Duodenal mucosa (tissue), 2 donors: ENCODE measurements around the gene MYO15B.
"Not testable (repeated sequence)": the region's sequence is repeated elsewhere in the genome, so short reads cannot be mapped to it uniquely, and the experiment has no call there.

Source experiments
- H3K27ac ChIP-seq: one replicate; pipeline ENCODE4 v1.7.0; 2013; ENCODE audit warnings: low read depth, low read length
- H3K27me3 ChIP-seq, 2 donors: one replicate each; pipeline ENCODE4 v1.7.0; 2013; ENCODE audit warnings: low read length in 2 of 2, control low read depth in 1 of 2; ENCODE audit not compliant: insufficient read depth in 2 of 2, control insufficient read depth in 1 of 2
- H3K36me3 ChIP-seq, 2 donors: one replicate each; pipeline ENCODE4 v1.7.0; 2013; ENCODE audit warnings: low read length in 2 of 2, control low read depth in 1 of 2; ENCODE audit not compliant: insufficient read depth in 2 of 2, control insufficient read depth in 1 of 2
- H3K4me1 ChIP-seq, 2 donors: one replicate each; pipeline ENCODE4 v1.7.0; 2013; ENCODE audit warnings: low read length in 2 of 2, control low read depth in 1 of 2; ENCODE audit not compliant: insufficient read depth in 2 of 2, control insufficient read depth in 1 of 2
- H3K4me3 ChIP-seq, 2 donors: one replicate each; pipeline ENCODE4 v1.7.0; 2013; ENCODE audit warnings: low read length in 2 of 2, low read depth in 1 of 2
- H3K9ac ChIP-seq, 2 donors: one replicate each; pipeline ENCODE4 v1.7.0; 2013; ENCODE audit warnings: low read length in 2 of 2, low read depth in 1 of 2
- H3K9me3 ChIP-seq, 2 donors: one replicate each; pipeline ENCODE4 v1.7.0; 2013; ENCODE audit warnings: low read length in 2 of 2, control low read depth in 1 of 2; ENCODE audit not compliant: control insufficient read depth in 1 of 2

Gene MYO15B

DNA sequence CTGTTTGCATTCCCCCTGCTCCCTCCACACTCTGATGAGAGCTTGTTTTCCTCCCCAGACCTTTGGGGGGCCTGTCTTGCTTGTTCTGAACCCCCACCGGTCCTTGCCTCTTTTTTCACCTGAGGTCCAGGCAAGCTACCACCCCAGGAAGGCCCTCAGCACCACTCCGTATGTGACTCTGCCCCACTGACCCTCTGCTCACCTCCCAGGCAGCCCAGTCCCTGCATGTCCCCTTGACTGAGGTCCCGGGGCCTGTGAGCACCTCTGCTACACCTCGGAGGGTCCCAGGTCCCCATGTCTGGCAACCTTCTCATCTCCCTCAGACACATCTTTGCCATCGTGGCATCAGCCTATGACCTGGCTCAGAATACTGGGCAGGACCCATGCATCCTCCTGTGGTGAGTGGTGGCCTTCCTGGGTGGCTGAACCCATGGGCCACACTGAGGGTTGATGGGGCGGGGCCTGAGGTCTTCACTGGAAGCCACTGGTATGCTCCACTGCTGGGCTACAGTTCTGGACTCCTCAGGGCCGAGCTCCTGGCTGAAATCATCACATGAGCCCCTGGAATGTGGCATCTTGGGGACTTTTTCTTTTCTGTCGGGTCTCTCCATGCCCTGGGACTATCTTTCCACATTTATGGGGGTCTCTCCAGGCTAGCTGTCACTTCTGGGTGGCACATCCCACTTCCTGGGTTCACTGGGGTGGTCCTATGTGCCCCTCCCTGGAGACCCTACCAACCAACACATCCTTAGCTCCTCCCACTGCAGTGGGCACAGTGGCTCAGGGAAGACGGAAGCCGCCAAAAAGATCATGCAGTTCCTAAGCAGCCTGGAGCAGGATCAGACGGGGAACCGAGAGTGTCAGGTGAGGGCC, 3.5 kb downstream of the MYO15B start:
- no peak overlapping the region for H3K27ac ChIP-seq

DNA sequence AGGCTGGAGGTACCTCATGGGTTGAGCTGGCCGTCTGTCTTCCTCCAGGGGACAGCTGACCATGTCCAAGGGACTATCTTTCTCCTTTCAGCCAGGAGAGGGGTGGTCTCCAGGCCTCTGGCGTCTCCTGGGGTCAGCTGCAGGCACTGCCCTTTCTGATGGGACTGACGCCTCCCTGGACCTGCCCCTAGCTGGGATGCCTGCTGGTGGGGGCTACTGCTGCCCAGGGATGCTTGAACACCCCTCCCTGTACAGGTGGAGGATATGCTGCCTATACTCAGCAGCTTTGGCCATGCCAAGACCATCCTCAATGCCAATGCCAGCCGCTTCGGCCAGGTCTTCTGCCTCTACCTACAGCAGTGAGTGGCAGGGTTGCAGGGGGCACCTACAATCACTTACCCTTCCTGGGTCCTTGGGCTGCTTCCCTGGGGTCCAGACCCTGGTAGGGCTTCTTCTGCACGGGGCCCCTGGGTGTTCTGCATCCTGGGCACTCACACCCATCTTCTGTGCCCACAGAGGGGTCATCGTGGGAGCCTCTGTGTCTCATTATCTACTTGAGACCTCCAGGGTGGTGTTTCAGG, 4.2 kb downstream of the MYO15B start:
- Histone ChIP-seq H3K4me1 (peaks cover 3 to 4% of the 10 kb centered on the region in 2 donors), H3K36me3 (no peaks in the 10 kb centered on the region), H3K9ac (no peak overlapping the region), H3K9me3 (no peaks in the 10 kb centered on the region), H3K4me3 (no peak overlapping the region), H3K27ac (no peak overlapping the region), H3K27me3 (no peaks in the 10 kb centered on the region)

More for the DNA sequence above, 3.5 kb downstream of the MYO15B start:
- Histone ChIP-seq H3K9me3 (no peaks in the 10 kb centered on the region), H3K4me1 (peaks cover 3 to 4% of the 10 kb centered on the region in 2 donors), H3K4me3 (no peak overlapping the region), H3K36me3 (no peaks in the 10 kb centered on the region), H3K27me3 (no peaks in the 10 kb centered on the region), H3K9ac (no peak overlapping the region)

DNA sequence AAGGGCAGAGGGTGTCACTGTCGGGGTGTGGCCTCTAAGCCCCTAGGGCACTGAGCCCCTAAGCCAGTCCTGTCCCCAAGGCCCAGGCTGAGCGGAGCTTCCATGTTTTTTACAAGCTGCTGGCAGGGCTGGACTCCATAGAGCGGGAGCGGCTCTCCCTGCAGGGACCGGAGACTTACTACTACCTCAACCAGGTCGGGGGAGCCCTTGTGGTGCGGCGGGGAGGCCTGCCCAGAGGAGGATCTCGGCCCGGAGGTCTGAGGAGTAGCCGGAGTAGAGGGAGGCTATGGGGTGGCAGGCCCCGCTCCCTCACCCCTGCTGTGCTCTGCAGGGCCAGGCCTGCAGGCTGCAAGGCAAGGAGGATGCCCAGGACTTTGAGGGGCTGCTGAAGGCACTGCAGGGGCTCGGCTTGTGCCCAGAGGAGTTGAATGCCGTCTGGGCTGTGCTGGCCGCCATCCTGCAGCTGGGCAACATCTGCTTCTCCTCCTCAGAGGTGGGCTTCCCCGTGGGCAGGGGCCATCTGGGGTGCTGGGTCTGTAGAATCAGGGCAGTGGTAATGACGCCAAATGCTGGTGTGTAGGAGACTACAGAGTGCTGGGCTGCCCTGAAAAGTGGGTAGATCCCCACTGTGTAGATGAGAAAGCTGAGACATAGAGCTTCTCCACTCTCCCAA, 4.9 kb downstream of the MYO15B start:
- Histone ChIP-seq H3K9ac (no peak overlapping the region), H3K27ac (no peak overlapping the region), H3K36me3 (no peaks in the 10 kb centered on the region), H3K4me3 (no peak overlapping the region), H3K9me3 (no peaks in the 10 kb centered on the region), H3K27me3 (no peaks in the 10 kb centered on the region), H3K4me1 (peaks cover 1 to 3% of the 10 kb centered on the region in 2 donors)

DNA sequence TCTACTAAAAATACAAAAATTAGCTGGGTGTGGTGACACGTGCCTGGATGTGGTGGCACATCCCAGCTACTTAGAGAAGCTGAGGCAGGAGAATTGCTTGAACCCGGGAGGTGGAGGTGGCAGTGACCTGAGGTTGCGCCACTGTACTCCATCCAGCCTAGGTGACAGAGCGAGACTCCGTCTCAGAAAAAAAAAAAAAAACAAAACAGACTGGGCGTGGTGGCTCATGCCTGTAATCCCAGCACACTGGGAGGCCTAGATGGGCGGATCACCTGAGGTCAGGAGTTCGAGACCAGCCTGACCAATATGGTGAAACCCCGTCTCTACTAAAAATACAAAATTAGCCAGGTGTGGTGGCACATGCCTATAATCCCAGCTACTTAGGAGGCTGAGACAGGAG, 5.8 kb downstream of the MYO15B start:
- not testable (repeated sequence) for H3K27ac ChIP-seq, H3K9me3 ChIP-seq, H3K27me3 ChIP-seq, H3K4me3 ChIP-seq, H3K9ac ChIP-seq, H3K4me1 ChIP-seq, H3K36me3 ChIP-seq

DNA sequence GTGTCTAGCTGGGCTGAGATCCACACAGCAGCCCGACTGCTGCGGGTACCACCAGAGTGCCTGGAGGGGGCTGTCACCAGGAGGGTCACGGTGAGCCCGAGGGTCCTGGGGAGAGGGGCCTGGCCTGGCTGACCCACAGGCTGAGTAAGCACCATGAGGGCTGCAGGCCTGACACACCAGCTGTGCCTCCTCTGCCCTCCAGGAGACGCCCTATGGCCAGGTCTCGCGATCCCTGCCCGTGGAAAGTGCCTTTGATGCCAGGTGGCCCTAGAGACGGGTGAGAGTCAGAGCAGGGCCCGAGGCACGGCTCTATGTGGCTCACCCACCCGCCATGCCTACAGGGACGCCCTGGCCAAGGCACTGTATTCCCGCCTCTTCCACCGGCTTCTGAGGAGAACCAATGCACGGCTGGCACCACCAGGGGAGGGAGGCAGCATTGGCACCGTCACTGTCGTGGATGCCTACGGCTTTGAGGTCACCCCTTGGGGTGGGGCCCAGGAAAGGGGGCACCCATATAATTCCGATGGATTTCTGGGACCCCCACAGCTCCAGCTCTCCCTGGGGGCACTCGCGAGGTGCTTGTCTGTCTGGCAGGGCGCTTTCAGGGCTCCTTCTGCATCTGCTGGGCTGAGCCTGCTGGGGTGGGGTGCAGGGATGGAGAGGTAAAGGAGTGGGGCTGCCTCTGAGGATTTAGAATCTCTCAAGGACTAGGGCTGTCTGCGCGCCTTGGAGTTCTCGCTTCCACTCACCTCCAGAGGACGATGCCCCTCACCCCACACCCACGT, 7.1 kb downstream of the MYO15B start:
- Histone ChIP-seq H3K36me3 (no peaks in the 10 kb centered on the region), H3K27ac (no peak overlapping the region), H3K4me3 (no peak overlapping the region), H3K27me3 (no peaks in the 10 kb centered on the region), H3K4me1 (no peaks in the 10 kb centered on the region), H3K9me3 (no peaks in the 10 kb centered on the region), H3K9ac (no peak overlapping the region)

DNA sequence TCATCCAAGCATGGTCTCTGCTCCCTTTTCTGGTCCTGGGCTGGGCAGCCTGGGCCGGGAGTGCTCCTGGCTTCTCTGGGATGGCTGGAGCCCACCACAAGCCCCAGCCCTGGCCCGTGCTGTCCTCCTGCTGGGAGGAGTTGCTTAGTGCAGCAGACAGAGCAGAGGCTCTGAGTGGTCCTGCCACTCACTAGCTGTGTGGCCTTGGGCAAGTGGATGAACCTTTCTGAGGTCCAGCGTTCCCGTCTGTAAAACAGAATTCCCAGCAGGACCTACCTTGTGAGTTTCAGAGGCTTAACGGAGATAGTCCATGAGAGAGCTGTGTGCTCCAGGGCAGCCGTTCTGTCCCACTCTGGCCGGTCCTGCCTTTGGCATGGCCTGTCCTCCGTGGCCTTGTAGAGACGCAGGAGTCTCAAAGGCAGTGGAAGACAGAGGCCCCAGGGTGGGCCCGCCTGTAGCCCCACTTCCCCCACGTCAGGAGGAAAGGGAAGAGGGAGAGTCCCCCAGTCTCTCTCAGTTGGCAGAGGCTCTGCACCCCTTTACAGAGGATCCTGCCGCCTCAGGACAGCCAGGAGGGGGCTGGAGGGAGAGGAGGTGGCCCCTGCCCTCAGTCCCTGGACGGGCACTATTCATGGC, 7.8 kb downstream of the MYO15B start:
- Histone ChIP-seq H3K27ac (no peak overlapping the region), H3K36me3 (no peaks in the 10 kb centered on the region), H3K27me3 (no peaks in the 10 kb centered on the region), H3K4me3 (no peak overlapping the region), H3K9ac (no peak overlapping the region), H3K4me1 (no peaks in the 10 kb centered on the region), H3K9me3 (no peaks in the 10 kb centered on the region)

DNA sequence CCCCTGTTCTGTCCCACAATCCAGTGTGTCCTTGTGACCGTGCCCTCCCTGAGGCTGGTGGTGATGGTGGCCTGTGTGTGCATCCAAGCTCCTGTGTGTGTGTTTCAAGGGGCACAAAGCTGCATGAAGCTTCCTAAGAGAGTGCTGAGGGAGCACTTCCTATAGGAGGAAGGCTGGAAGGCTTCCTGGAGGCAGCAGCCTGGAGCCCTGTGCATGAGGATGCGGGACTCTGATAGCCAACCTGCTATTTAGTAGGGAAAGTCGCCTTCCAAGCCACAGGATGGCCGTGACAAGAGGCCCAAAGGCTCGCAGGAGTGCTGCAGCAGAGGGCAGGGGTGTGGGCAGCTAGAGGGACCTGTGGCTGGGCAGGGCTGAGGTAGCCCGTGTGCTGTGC, 8.3 kb downstream of the MYO15B start:
- Histone ChIP-seq H3K27me3 (no peaks in the 10 kb centered on the region), H3K9me3 (no peaks in the 10 kb centered on the region), H3K4me1 (no peaks in the 10 kb centered on the region), H3K9ac (no peak overlapping the region), H3K4me3 (no peak overlapping the region), H3K27ac (no peak overlapping the region), H3K36me3 (no peaks in the 10 kb centered on the region)

DNA sequence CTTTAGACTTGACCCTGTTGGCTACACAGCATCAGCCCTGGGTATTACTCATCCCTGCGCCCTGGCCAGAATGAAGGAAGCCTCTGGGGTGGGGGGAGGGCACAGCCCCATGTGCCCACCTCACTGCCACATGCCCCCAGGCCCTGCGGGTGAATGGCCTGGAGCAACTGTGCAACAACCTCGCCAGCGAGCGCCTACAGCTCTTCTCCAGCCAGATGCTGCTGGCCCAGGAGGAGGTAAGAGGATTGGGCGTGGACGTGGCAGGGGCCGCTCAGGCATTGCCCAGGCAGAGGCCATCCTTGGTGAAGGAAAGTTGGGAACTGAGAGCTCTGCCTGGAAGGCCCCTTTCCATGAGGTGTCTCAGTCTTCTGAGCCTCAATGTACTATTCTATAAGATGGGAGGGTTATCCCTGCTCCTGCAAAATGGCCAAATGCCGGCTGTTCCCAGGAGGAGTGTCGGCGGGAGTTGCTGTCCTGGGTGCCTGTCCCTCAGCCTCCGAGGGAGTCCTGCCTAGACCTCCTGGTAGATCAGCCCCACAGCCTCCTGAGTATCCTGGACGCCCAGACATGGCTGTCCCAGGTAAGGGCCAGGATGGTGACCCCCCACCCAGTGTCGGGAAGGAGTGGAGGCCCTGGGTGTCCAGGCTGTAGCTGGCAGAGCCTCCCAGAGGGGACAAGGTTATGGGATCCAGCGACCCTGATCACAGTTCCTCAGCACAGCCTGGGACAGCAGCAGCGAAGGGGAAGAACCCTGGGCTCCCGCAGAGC, 8.9 kb downstream of the MYO15B start:
- Histone ChIP-seq H3K9me3 (no peaks in the 10 kb centered on the region), H3K4me1 (peaks cover 0 to 2% of the 10 kb centered on the region in 2 donors), H3K27ac (no peak overlapping the region), H3K36me3 (no peaks in the 10 kb centered on the region), H3K4me3 (no peak overlapping the region), H3K27me3 (no peaks in the 10 kb centered on the region), H3K9ac (no peak overlapping the region)
